Stimulated activated CD8-positive, alpha-beta memory T cell treated with anti-CD3 and anti-CD28 coated beads, Interleukin-15, amount 100 ng/mL, for 4 hours (primary cell): ENCODE data around the gene FIP1L1.

ENCODE experiments used
- DNase-seq, 2 donors: peaks; one replicate each; pipeline ENCODE4 v3.0.0-alpha.2; 2020; ENCODE audit warnings: low read depth in 2 of 2

The FIP1L1 gene

GRCh38 chr4:53501561-53501960 lies 124.1 kb downstream of the FIP1L1 start:
- DNase-seq: no peak

GRCh38 chr4:53502094-53502493 lies 124.7 kb downstream of the FIP1L1 start:
- no peak for DNase-seq

GRCh38 chr4:53505947-53506346 lies 128.5 kb downstream of the FIP1L1 start:
- no peak for DNase-seq

GRCh38 chr4:53507058-53507457 lies 129.6 kb downstream of the FIP1L1 start:
- no peak for DNase-seq

GRCh38 chr4:53507671-53508286 lies 130.3 kb downstream of the FIP1L1 start:
- no peak for DNase-seq

GRCh38 chr4:53508446-53508845 lies 131.0 kb downstream of the FIP1L1 start:
- no peak for DNase-seq

- DNase-seq: no peak
Observed at GRCh38 chr4:53510321-53510720, 132.9 kb downstream of the FIP1L1 start.
